Mesothelial cell of epicardium (in vitro differentiated cells): Measurements from ENCODE around the gene CT47A1. TPM values are rescaled to one million over a fixed set of nuclear protein-coding genes. Genes with fewer than 3 reads are reported as not detected.
"Not testable (repeated sequence)": the region's sequence is repeated elsewhere in the genome, so short reads cannot be mapped to it uniquely, and the experiment has no call there.

Experiments used
- DNase-seq, 2 experiments: peaks; one replicate each; pipeline ENCODE4 v3.0.0; 2021; ENCODE audit warnings: low spot score in 2 of 2; ENCODE audit not compliant: unreplicated experiment in 2 of 2
- H3K27ac Mint-ChIP-seq: 2 replicates; pipeline ENCODE4 v1.8.0; 2021; ENCODE audit warnings: mixed read lengths
- H3K27me3 Mint-ChIP-seq: 2 replicates; pipeline ENCODE4 v1.8.0; 2021; ENCODE audit warnings: low read depth, mixed read lengths
- H3K36me3 Mint-ChIP-seq: 2 replicates; pipeline ENCODE4 v1.8.0; 2021; ENCODE audit warnings: mixed read lengths
- H3K4me1 Mint-ChIP-seq: 2 replicates; pipeline ENCODE4 v1.8.0; 2021; ENCODE audit warnings: mixed read lengths
- H3K4me3 Mint-ChIP-seq: 2 replicates; pipeline ENCODE4 v1.8.0; 2021; ENCODE audit warnings: mild to moderate bottlenecking, moderate library complexity, mixed read lengths
- H3K9me3 Mint-ChIP-seq: 2 replicates; pipeline ENCODE4 v1.8.0; 2021; ENCODE audit warnings: mixed read lengths
- total RNA-seq: library from RNA; stranded (reverse); gene quantifications from 3 replicates; pipeline ENCODE4 v1.2.1, GENCODE V29; 2021
- TF ChIP-seq, protein P1 (sequence below): fragments of 200-600 bp; sonication (generic); IDR thresholded peaks from one replicate; pipeline ENCODE4 v1.5.0; 2021; ENCODE audit warnings: antibody characterized with exemption; ENCODE audit not compliant: unreplicated experiment

Gene CT47A1
- not detected in 3 replicates for total RNA-seq

DNA sequence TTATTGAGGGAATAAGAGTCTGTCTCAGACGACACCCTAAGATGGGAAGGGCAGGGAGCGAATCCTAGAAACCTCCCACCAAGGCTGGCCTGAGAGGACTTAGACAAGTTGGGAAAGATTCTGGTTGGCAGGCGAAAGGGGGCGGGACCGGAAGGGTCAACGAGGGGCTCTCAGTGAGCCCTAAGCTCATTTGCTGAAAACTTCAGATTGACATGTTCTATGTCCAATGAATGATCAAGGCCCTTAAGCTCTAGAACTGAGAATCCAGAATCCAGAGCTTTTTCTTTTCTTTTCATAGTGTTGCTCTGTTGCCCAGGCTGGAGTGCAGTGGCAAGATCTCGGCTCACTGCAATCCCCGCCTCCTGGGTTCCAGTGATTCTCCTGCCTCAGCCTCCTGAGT lies at the start of gene CT47A1:
TSS of gene CT47A1 (minus strand) at position 101 of the 400 bp plus-strand sequence. CDS start 231 bp downstream, outside the sequence.
- not testable (repeated sequence) for H3K4me3 Mint-ChIP-seq, H3K4me1 Mint-ChIP-seq, H3K27me3 Mint-ChIP-seq, H3K36me3 Mint-ChIP-seq, H3K9me3 Mint-ChIP-seq, H3K27ac Mint-ChIP-seq, DNase-seq

DNA sequence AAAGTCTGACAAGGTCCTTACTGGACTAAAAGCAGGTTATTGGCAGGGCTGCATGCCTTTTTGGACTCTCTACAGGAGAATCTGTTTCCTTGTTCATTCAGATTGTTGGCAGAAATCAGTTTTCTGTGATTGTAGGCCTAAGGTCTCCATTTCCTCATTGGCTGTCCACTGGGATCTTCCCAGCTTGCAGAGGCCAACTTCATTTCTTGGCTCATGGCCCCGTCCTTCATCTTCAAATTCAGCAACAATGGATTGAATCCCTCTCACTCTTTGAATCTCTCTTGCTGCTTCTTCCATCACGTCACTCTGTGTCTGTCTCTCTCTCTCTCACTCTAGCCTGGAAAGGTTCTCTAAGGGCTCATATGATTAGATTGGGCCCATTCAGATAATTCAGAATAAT lies 47.0 kb upstream of the CT47A1 start:
- Mint-ChIP-seq H3K4me1 (peaks cover 14% of the 10 kb centered on the region), H3K4me3 (no peak overlapping the region), H3K27me3 (no peaks in the 10 kb centered on the region), H3K27ac (no peak overlapping the region), H3K36me3 (no peaks in the 10 kb centered on the region), H3K9me3 (peaks cover 24% of the 10 kb centered on the region)
- TF ChIP-seq, protein P1, sequence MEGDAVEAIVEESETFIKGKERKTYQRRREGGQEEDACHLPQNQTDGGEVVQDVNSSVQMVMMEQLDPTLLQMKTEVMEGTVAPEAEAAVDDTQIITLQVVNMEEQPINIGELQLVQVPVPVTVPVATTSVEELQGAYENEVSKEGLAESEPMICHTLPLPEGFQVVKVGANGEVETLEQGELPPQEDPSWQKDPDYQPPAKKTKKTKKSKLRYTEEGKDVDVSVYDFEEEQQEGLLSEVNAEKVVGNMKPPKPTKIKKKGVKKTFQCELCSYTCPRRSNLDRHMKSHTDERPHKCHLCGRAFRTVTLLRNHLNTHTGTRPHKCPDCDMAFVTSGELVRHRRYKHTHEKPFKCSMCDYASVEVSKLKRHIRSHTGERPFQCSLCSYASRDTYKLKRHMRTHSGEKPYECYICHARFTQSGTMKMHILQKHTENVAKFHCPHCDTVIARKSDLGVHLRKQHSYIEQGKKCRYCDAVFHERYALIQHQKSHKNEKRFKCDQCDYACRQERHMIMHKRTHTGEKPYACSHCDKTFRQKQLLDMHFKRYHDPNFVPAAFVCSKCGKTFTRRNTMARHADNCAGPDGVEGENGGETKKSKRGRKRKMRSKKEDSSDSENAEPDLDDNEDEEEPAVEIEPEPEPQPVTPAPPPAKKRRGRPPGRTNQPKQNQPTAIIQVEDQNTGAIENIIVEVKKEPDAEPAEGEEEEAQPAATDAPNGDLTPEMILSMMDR = no peak
- DNase-seq = no peak

DNA sequence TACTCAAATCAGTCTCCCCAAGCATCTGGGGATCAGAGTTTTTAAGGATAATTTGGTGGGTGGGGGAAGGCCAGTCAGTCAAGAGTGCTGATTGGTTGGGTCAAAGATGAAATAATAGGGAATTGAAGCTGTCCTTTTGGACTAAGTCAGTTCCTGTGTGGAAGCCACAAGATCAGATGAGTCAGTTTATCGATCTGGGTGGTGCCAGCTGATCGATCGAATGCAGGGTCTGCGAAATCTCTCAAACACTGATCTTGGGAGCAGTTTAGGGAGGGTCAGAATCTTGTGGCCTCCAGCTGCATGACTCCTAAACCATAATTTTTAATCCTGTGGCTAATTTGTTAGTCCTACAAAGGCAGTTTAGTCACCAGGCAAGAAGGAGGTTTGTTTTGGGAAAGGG lies 44.5 kb upstream of the CT47A1 start:
- Mint-ChIP-seq H3K36me3 (no peaks in the 10 kb centered on the region), H3K27ac (no peak overlapping the region), H3K27me3 (peaks cover 3% of the 10 kb centered on the region), H3K9me3 (peaks cover 34% of the 10 kb centered on the region), H3K4me3 (no peak overlapping the region), H3K4me1 (no peaks in the 10 kb centered on the region)
- no peak for DNase-seq
- TF ChIP-seq, protein P1 = no peak

DNA sequence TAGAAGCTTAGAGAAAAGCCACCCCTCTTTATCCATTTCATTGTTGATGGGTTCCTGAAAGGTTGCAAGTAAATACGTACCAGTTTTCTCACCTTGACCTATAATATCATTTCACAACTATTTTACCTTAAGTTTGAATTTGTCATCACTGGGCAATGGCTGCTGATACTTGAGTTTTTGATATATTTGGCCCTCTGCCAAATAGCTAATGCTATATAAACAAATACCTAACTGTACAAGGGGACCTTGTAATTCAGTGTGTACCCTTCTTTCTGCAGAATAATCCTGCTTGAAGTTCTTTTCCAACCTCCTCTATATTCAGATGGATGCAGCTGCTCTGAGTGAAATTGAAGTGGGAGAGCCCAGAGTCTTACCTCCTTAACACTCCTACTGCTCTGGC lies 42.9 kb upstream of the CT47A1 start:
- Mint-ChIP-seq H3K4me1 (no peaks in the 10 kb centered on the region), H3K27me3 (peaks cover 3% of the 10 kb centered on the region), H3K4me3 (no peak overlapping the region), H3K36me3 (no peaks in the 10 kb centered on the region), H3K27ac (no peak overlapping the region), H3K9me3 (peaks cover 35% of the 10 kb centered on the region)
- TF ChIP-seq, protein P1 = no peak
- DNase-seq = no peak

DNA sequence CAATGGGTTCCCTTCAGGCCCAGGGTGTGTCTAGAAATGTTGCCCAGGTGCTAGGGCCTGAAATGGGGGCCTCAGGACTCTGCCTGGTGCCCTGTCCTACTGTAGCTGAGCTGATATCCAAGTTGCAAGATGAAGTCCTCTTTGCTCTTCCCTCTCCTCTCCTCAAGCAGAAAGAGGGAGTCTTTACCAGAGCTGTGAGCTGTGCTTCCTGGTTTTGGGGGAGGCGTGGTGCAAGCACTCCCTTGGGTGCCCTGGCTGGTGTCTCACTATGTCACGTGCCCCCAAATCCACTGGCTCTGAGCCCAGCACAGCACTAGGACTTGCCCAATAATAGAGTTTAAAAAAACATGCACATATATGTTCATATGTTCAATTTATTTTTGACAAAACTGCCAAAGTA lies 29.3 kb upstream of the CT47A1 start:
- no peak for DNase-seq
- no peak overlapping the region for H3K4me3 Mint-ChIP-seq
- H3K36me3 Mint-ChIP-seq = no peaks in the 10 kb centered on the region
- TF ChIP-seq, protein P1 = no peak
- H3K4me1 Mint-ChIP-seq = no peaks in the 10 kb centered on the region
- peaks cover 20% of the 10 kb centered on the region for H3K9me3 Mint-ChIP-seq
- no peak overlapping the region for H3K27ac Mint-ChIP-seq
- H3K27me3 Mint-ChIP-seq = peaks cover 3% of the 10 kb centered on the region

DNA sequence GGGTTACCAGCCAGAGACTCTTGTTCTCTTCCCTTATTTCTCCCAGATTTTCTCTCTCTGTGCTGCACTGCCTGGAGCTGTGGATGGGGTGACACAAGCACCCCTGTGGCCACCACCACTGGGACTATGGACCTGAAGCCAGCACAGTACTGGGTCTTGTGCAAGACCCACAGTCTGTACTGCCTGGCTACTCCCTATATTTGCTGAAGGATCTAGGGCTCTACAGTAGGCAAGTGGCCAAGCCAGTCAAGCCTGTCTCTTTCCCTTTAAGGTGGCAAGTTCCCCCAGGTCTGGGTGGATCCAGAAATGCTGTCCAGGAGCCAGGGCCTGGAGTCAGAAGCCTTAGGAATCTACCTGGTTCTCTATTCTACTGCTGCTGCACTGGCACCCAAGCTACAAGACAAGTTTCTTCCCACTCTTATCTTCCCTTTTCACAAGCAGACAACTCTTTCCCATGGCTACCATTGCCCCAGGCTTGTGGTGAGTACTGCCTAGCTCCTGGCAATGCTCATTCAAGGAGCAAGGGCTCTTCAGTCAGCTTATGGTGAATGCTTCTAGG lies 28.4 kb upstream of the CT47A1 start:
- TF ChIP-seq, protein P1 = no peak
- no peaks in the 10 kb centered on the region for H3K4me1 Mint-ChIP-seq
- no peaks in the 10 kb centered on the region for H3K36me3 Mint-ChIP-seq
- peaks cover 3% of the 10 kb centered on the region for H3K27me3 Mint-ChIP-seq
- peaks cover 20% of the 10 kb centered on the region for H3K9me3 Mint-ChIP-seq
- no peak overlapping the region for H3K4me3 Mint-ChIP-seq
- no peak for DNase-seq
- no peak overlapping the region for H3K27ac Mint-ChIP-seq
